Epidermal melanocyte (primary cell): ENCODE results near the gene FBXL4.
"Not testable (repeated sequence)": the region's sequence is repeated elsewhere in the genome, so short reads cannot be mapped to it uniquely, and the experiment has no call there.

Experiments
- DNase-seq: peaks from one replicate; pipeline ENCODE4 v3.0.0; 2011; ENCODE audit warnings: low spot score; ENCODE audit not compliant: insufficient read length

Gene FBXL4

DNA sequence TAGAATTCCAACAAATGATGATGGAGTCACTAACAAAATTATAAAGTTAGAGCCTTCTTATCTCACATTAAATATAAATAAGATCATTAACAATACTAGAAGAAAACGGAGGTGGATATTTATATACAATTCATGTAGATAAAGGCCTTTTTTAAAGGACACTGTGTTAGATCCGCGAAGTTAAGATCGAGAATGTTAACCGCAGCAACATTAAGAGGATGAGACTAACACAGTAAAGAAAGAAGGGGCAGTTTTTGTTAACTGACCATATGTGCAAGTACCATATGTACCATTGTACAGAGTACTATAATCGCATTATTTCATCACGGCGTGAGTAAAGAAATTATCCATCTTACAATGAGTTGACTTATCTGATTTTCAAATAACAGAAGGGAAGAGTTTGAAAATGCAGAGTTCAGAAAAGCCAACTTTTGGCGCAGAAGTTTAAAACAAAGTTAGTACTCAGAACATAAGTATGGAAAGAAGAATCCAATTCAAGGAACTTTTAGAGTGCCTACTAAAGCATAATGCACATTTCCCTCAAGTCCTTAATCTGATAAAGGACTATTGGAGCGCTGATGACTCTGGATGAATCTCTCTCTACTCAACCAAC, 1.4 kb downstream of the FBXL4 start:
- DNase-seq, result no peak

DNA sequence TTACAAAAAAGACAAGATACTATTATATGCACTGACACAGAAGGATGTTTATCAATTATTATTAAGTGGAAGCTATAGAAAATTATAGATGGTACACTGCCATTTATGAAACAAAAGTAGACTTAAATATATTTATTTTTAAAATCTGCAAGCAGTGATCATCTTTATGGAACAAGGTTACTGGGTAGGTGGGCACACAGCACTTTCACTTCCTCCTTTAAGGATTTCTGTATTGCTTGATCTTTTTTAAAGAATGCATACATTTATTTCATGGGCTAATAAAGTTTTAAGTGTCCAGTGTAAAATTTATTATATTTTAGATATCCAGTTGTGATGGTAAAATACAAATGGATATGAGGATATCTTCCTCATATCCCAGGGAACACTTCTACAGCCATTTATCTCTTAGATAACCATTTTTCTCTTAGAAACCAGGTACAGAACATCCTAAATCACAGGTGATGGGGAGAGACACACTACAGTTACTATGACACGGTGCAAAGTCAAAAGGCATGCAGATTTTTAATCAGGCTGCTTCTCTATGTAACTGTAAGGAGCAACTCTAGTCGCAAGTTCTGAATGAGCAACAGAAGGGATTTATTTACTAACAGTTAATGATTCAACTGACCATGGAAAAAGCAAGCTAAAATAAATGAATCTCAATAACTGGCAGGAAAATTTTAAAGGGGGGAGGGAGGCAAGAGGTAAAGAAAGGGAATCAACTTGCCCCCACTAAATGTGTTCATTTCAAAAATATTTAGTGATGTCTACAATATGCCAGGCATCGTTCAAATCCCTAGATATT, 2.2 kb downstream of the FBXL4 start:
- DNase-seq, result no peak

DNA sequence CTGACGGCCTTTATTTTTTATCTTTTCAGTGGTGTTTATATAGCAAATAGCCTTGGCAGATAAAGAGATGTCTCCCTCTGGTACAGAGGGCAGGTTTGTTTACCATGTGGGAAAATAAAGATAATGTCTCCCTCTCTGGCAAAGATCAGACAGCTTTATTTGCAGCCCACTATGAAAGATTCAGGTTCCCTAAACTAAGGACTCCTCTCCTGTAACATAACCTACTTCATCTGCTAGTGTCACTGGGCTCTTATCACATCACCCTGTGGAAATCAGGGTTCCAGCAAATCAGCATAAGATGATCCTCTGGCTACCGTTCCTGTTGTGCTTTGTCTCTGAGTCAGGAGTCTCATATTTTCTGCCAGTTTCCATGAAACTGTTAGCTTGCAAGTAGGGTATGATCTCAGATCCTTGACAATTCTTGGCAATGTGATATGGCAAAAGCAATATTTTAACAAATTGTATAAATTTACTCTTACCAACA, 3.1 kb downstream of the FBXL4 start:
- DNase-seq, result no peak

GRCh38 chr6:98944168-98944567, 3.6 kb downstream of the FBXL4 start:
- DNase-seq, result no peak

DNA sequence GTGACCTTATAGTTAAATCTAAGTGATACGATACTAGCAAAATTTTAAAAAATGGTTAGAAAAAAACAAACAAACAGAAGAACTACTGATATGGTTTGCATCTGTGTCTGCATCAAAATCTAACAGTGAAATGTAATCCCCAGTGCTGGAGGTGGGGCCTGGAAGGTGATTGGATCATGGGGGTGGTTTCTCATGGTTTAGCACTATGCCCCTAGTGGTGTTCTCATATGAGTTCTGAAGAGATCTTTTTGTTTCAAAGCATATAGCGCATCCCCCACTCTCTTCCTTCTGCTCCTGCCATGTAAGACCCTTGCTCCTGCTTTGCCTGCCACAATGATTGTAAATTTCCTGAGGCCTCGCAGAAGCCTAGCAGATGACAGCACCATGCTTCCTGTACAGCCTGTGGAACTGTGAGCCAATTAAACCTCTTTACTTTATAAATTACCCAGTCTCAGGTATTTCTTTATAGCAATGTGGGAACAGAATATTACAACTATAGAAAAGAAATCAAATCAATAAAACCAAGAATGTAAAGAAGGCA, 5.4 kb downstream of the FBXL4 start:
- DNase-seq, result no peak

DNA sequence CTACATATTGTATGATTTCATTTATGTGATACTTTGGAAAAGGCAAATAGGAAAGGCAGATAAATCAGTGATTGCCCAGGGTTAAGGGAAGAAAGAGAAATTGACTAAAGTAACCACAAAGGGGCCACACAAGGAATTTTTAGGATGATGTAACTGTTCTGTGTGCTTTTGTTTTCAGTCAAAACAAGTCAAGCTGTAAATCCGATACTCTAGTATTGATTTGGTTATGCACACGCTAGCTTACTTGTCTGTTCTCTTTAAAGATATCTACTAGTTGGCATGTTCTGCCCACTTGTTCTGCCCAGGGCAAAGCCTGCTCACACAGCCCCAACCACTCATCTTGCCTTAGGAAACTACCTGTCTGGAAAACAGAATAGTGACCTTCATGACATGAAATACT, 6.4 kb downstream of the FBXL4 start:
- no peak for DNase-seq

GRCh38 chr6:98937351-98937750, 10.4 kb downstream of the FBXL4 start:
- DNase-seq, result no peak

GRCh38 chr6:98932381-98932780, 15.4 kb downstream of the FBXL4 start:
- no peak for DNase-seq

DNA sequence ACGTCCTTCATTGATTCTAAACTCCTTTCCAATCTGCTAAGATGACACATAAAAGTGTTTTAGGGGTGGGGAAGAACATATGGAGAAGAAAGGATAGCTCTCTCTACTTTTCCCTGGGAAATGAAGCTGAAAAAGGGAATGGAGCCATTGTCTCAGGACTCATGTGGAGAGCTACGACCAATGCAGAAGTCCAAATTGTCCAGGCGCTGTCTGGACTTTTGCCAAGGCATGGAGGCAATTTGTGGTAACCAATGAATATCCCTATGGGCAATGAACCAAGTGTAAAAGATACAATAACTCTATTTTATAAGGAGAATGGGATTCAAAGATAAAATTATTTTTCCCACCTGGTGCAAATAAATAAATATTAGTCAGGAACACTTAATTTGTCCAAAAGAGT, 16.1 kb downstream of the FBXL4 start:
- no peak for DNase-seq

GRCh38 chr6:98929498-98930060, 18.2 kb downstream of the FBXL4 start:
- DNase-seq, result no peak

- no peak for DNase-seq
Observed at GRCh38 chr6:98928688-98929087, 19.1 kb downstream of the FBXL4 start.

DNA sequence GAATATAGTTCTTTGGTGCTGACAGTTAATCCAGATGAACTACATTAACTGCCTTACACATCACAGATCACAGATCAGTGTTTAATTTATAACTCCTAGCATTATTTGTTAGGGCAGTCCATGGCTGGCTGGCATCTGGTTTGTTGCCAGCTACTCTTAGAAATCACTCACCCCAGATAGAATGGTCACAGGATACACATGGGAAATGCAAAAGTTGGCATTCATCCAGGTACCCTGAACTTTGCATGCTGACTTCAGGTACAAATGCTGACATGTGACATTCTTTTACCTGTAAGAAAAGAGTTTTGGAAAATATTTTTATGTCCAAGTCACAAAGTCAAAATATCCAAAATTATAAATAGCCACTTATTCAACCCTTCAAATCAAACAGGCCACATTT, 20.2 kb downstream of the FBXL4 start:
- no peak for DNase-seq

DNA sequence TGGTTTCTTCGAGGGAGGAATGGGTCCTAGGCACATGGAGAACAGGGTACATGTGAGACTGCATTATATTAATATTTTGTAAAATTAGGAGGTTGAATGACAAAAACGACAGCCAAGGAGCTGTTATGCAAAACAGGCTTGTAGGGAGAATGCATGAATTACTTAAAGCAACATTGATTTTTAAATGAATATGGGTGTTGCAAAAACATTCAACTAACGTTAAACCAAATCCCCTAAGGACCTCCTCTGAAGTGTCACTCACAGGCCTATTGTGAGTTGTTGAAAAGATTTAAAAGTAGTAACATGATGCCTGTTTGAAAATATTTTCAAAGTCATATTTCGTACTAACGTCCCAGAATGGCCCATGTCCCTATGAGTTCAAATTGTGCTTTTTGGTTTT, 21.9 kb downstream of the FBXL4 start:
- DNase-seq, result no peak

DNA sequence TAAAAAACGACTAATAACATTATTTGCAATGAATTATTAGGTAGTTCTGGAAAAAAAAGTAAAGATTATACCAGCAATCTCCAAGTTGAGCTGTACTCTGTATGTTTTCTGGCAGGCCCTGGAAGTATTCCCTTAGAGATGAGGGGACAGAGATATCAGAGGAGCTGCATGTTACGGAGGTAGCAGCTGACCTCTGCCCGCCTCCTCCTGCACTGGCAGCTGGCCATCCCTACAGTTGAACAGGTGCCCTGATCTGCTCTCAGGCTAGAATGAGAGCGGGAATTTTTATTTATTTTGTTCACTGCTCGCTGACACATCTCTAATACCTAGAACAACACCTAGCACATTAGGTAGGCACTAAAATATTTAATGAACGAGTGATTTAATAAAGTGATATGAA, 23.1 kb downstream of the FBXL4 start:
- DNase-seq, result no peak

DNA sequence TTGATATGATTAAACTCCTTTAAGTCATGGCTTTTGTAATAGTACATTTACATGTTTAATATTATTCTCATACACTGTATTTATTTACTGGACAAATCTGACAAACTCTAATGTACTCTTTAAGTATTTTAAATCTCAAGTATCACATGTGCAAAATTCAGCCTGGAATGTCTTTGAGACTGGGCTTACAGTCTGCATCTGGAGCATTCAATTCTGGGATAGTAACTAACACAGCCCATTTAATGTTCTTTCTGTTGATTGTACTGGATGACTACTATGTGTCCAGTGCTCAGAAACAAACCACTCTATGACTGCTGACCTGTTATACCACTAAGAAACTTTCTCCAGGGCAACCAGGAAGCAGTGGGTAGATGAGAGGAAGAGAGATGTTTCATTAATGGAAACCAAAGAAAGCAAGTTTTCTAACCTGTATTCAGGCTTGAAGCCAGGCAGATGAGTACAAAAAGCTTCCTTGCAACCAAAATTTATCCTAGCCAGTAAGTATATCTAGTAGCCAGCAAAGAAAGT, 26.8 kb downstream of the FBXL4 start:
- DNase-seq, result no peak

DNA sequence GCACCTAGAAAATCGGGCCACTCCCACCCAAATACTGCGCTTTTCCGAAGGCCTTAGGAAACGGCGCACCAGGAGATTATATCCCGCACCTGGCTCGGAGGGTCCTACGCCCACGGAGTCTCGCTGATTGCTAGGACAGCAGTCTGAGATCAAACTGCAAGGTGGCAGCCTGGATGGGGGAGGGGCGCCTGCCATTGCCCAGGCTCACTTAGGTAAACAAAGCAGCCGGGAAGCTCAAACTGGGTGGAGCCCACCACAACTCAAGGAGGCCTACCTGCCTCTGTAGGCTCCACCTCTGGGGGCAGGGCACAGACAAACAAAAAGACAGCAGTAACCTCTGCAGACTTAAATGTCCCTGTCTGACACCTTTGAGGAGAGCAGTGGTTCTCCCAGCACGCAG, 36.8 kb downstream of the FBXL4 start:
- DNase-seq, result not testable (repeated sequence)

DNA sequence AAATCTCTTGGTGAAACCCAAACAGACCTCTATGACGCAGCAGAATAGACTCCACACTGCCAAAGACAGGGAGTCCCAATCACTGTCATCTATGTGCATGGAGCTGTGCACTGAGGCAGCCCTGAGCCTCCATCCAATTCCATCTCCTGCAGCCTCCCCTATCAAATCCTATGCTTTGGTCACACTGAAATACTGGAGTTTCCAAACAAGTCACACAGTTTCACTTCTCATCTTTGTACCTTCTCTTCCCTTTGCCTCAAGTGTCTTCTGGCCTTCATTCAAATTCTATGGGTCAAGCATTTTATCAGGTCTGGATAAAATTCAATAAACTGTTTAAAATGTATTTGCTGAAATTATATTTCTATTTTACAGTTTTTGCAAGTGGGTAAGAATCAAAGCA, 38.5 kb downstream of the FBXL4 start:
- no peak for DNase-seq

DNA sequence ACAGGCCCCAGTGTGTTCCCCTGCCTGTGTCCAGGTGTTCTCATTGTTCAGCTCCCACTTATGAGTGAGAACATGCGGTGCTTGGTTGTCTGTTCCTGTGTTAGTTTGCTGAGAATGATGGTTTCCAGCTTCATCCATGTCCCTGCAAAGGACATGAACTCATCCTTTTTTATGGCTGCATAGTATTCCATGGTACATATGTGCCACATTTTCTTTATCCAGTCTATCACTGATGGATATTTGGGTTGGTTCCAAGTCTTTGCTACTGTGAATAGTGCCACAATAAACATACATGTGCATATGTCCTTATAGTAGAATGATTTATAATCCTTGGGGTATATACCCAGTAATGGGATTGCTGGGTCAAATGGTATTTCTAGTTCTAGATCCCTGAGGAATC, 41.4 kb downstream of the FBXL4 start:
- not testable (repeated sequence) for DNase-seq

- no peak for DNase-seq
Observed at GRCh38 chr6:98905759-98906158, 42.0 kb downstream of the FBXL4 start.

DNA sequence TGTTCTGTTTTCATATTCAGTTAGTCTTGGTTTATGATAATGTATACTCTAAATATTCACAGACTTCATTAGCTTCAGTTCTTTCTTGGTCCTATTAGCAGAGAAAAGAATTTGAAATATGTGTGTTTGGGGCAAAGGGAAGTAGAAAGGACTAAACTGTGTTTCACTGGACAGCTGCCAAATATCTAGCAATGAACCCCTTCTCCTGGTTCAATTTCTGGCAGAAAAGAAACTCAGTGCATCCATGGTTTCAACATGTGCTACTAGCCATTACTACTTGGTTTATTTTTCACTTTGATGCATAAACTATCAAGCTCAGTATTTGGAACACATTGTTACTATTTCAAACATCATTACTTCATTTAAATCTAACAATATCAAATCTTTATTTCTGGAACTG, 43.6 kb downstream of the FBXL4 start:
- no peak for DNase-seq

DNA sequence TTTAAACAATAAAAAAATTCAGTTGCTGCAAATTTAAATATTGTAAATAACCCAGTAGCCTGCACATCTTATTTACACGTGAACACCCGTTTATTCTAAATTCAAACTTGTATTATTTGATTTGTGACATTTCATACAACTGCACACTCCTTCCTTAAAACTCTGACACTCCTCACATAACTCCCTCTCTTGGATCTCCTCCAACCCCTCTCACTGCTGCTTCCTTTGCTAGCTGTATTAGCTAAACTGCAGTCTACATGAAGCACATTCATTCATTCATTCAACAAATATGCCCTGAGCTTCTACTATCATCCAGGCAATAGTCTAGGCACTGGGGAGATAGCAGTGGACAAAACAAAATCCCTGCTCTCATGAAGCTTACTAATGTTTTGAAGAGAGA, 47.0 kb downstream of the FBXL4 start:
- no peak for DNase-seq

DNA sequence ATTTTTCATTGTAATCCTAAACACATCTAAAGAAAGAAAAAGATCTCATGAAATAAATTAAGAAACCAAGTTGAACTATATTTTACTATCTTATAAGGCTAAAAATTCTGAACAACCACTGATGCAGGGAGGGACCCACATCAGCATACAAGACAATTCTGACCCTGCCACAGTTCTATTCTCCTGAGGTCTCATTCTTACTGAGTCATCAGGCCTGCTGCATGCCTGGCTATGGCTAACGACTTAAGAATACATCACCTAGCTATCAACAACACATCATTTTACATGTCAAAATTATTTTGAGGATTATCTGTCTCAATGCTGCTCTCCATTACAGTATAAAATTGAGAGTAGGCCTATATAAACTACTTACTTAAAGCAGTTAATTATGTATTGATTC, 52.9 kb downstream of the FBXL4 start:
- DNase-seq, result no peak
